ENCODE data around the gene GOLGA6A.
"Not testable (repeated sequence)": the region's sequence is repeated elsewhere in the genome, so short reads cannot be mapped to it uniquely, and the experiment has no call there.

Gene GOLGA6A

DNA sequence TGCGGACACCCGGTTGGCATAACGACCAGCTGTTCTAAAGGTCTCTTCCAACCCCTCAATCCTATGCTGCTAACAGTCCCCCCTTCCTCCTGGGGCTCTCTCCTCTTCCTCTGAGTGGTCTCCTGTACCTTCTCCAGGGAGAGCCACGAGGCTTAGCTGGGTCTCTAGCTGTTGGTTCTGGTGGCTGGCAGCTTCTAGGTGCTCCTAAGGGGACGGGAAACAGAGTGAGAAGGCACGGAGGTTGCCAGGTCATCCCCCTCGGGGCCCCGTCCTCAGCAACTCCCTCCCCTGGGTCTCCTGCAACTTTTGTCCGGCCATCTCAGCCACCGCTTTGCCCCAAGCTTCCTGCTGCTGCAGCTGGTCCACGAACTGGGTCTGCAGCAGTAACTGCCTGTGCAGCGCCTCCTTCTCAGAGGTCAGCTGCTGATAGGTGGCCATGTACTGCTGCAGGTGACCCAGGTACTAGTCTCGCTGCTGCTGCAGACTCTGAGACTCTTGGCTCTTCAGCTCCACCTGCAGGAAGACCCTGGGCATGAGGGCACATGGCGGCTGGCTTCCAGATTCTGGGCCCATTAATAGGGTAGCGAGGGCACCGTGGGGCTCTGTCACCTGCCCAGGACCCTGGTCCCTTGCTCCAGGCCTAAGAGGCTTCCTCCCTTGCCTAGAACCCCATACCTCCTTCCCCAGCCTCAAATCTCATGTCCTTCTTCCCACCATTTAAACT, 9.6 kb downstream of the GOLGA6A start:
- not testable (repeated sequence) for H3K79me2 ChIP-seq (ENCODE audit: insufficient read depth, low read length)

DNA sequence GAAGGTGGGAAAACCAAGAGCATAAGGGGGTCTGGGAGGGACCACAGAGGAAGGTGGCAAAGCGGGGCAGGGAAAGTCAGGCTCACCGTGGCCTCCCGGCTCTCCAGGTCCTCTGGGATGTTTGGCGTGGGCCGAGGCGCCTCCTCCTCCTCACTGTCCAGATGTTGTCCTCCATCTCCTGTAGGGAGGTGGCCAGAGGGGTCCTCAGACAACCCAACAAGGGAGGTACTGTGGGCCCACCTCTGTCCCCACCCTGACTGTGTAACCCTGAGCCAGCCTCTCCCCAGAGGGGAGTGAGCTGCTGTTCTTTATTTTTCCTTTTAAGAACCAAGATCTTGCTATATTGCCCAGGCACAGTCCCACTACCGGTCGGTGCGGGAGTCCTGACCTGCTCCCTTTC, 10.2 kb downstream of the GOLGA6A start:
- H4K20me1 ChIP-seq (ENCODE audit: insufficient read depth, low read length, poor library complexity, severe bottlenecking); H3K9me2 ChIP-seq (replicated peaks; ENCODE audit: low read depth, low read length); H3K36me3 ChIP-seq (ENCODE audit: insufficient read depth, low read length); H3K4me1 ChIP-seq (ENCODE audit: insufficient read depth, low read length, poor library complexity, severe bottlenecking); H3K4me3 ChIP-seq (ENCODE audit: low read length, poor library complexity, severe bottlenecking); H3K9me3 ChIP-seq (ENCODE audit: insufficient read depth, low read depth, low read length); H3K9ac ChIP-seq (ENCODE audit: low read depth, low read length, poor library complexity, severe bottlenecking); H3K27me3 ChIP-seq (ENCODE audit: insufficient read depth, low read length, poor library complexity, severe bottlenecking); H2AFZ ChIP-seq (ENCODE audit: low read length); H3F3A ChIP-seq (ENCODE audit: low read depth); H3K79me2 ChIP-seq (ENCODE audit: insufficient read depth, low read length); H3K4me2 ChIP-seq (ENCODE audit: low read depth, low read length, poor library complexity, severe bottlenecking): not testable (repeated sequence)

More for the DNA sequence above, 9.6 kb downstream of the GOLGA6A start:
- TF ChIP-seq, protein P1, sequence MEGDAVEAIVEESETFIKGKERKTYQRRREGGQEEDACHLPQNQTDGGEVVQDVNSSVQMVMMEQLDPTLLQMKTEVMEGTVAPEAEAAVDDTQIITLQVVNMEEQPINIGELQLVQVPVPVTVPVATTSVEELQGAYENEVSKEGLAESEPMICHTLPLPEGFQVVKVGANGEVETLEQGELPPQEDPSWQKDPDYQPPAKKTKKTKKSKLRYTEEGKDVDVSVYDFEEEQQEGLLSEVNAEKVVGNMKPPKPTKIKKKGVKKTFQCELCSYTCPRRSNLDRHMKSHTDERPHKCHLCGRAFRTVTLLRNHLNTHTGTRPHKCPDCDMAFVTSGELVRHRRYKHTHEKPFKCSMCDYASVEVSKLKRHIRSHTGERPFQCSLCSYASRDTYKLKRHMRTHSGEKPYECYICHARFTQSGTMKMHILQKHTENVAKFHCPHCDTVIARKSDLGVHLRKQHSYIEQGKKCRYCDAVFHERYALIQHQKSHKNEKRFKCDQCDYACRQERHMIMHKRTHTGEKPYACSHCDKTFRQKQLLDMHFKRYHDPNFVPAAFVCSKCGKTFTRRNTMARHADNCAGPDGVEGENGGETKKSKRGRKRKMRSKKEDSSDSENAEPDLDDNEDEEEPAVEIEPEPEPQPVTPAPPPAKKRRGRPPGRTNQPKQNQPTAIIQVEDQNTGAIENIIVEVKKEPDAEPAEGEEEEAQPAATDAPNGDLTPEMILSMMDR (conservative IDR thresholded peaks at IDR 0.05; ENCODE audit: low read length) = peak; percentile 21; the same call in 1 of the 2 replicates
- not testable (repeated sequence) for H3K27me3 ChIP-seq (ENCODE audit: insufficient read depth, low read length, poor library complexity, severe bottlenecking); H3K9ac ChIP-seq (ENCODE audit: low read depth, low read length, poor library complexity, severe bottlenecking); H3K9me2 ChIP-seq (replicated peaks; ENCODE audit: low read depth, low read length); H3K4me3 ChIP-seq (ENCODE audit: low read length, poor library complexity, severe bottlenecking); H3K4me2 ChIP-seq (ENCODE audit: low read depth, low read length, poor library complexity, severe bottlenecking); H3F3A ChIP-seq (ENCODE audit: low read depth); H4K20me1 ChIP-seq (ENCODE audit: insufficient read depth, low read length, poor library complexity, severe bottlenecking); H2AFZ ChIP-seq (ENCODE audit: low read length); H3K4me1 ChIP-seq (ENCODE audit: insufficient read depth, low read length, poor library complexity, severe bottlenecking); H3K9me3 ChIP-seq (ENCODE audit: insufficient read depth, low read depth, low read length); H3K36me3 ChIP-seq (ENCODE audit: insufficient read depth, low read length)

DNA sequence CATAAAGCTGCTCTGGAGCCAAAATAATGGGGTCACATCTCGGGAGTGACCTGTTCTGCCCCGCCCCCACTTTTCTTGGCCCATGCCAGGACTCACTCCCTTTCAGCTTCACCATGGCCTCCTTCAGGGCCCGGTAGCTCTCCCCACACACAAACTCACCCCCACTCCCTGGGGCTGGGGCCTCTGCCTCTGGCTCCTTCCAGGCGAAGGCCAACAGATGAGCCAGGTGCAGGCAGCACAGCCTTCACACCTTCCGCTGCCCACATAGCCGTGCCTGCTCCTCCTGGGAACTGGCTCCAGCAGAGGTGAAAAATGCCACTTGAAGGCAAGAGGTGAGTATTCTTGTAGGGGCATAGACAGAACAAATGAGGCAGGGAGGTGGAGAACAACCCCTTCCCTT, 10.7 kb downstream of the GOLGA6A start:
- H3F3A ChIP-seq (ENCODE audit: low read depth); H3K9me2 ChIP-seq (replicated peaks; ENCODE audit: low read depth, low read length); H3K4me2 ChIP-seq (ENCODE audit: low read depth, low read length, poor library complexity, severe bottlenecking); H3K4me3 ChIP-seq (ENCODE audit: low read length, poor library complexity, severe bottlenecking); H3K9ac ChIP-seq (ENCODE audit: low read depth, low read length, poor library complexity, severe bottlenecking); H3K36me3 ChIP-seq (ENCODE audit: insufficient read depth, low read length); H3K79me2 ChIP-seq (ENCODE audit: insufficient read depth, low read length); H3K9me3 ChIP-seq (ENCODE audit: insufficient read depth, low read depth, low read length); H3K27me3 ChIP-seq (ENCODE audit: insufficient read depth, low read length, poor library complexity, severe bottlenecking); H4K20me1 ChIP-seq (ENCODE audit: insufficient read depth, low read length, poor library complexity, severe bottlenecking); H2AFZ ChIP-seq (ENCODE audit: low read length); H3K4me1 ChIP-seq (ENCODE audit: insufficient read depth, low read length, poor library complexity, severe bottlenecking): not testable (repeated sequence)

DNA sequence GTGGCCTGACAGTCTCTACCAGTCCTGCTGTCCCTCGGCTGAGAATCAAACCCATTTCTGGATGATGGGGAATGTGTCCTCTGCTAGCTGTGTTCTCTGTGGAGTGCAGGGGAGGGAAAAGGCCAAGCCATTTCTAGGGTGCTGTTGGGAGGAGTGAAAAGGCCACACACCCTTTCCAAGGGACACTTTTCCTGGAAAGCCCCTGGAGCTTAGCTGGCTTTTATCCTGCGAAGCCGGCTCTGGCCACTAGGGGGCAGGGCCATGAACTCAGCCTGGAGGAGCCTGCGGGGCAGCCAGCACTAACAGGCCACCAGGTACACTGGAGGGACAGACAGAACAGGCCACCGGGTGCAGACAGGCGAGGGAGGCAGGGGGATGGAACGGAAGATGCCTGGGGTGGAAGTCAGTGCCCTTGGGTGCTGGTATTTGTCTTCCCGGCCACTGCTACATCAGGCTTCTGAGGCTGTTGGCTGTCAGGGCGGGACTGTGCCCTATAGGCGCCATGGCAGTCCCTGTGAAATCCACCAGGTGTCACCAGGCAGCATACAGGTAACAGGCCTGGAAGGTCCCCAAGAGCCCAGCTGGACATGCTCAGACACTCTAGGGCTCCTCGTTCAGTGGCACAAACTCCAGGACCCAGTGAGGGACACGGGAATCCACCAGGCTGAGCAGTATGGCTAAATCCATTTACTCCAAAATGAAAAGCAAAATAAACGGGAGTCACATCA, 16.5 kb downstream of the GOLGA6A start:
- not testable (repeated sequence) for H4K20me1 ChIP-seq (ENCODE audit: insufficient read depth, low read length, poor library complexity, severe bottlenecking); H3K79me2 ChIP-seq (ENCODE audit: insufficient read depth, low read length); H3K4me1 ChIP-seq (ENCODE audit: insufficient read depth, low read length, poor library complexity, severe bottlenecking); H3K4me3 ChIP-seq (ENCODE audit: low read length, poor library complexity, severe bottlenecking); H2AFZ ChIP-seq (ENCODE audit: low read length); H3K9ac ChIP-seq (ENCODE audit: low read depth, low read length, poor library complexity, severe bottlenecking); H3K36me3 ChIP-seq (ENCODE audit: insufficient read depth, low read length); H3K9me3 ChIP-seq (ENCODE audit: insufficient read depth, low read depth, low read length); H3F3A ChIP-seq (ENCODE audit: low read depth); H3K4me2 ChIP-seq (ENCODE audit: low read depth, low read length, poor library complexity, severe bottlenecking); H3K9me2 ChIP-seq (replicated peaks; ENCODE audit: low read depth, low read length); H3K27me3 ChIP-seq (ENCODE audit: insufficient read depth, low read length, poor library complexity, severe bottlenecking)
- TF ChIP-seq, protein P1 (conservative IDR thresholded peaks at IDR 0.05; ENCODE audit: low read length) = peak; percentile 22

DNA sequence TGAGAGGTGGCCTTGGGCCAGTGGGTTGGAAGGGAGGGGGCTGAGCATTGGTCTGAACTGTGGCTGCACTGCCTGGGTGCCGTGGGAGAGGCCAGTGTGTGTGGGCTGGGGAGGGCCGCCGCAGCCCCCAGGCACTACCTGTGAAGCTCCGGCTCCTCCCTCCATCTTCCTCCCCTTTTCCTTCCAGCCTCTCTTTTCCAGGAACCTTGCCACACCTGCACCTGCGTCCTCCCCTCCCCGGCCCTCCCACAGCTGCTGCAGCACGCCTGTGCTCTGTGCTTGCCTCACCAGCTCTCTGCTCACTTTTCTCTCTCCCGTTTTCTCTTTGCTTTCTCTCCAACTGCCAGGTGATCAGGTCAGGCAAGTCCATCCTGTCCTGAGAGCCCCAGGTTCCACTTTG, 17.5 kb downstream of the GOLGA6A start:
- not testable (repeated sequence) for H3K4me2 ChIP-seq (ENCODE audit: low read depth, low read length, poor library complexity, severe bottlenecking); H3K4me1 ChIP-seq (ENCODE audit: insufficient read depth, low read length, poor library complexity, severe bottlenecking); H3K79me2 ChIP-seq (ENCODE audit: insufficient read depth, low read length); H3K9me3 ChIP-seq (ENCODE audit: insufficient read depth, low read depth, low read length); H3K4me3 ChIP-seq (ENCODE audit: low read length, poor library complexity, severe bottlenecking); H3K9ac ChIP-seq (ENCODE audit: low read depth, low read length, poor library complexity, severe bottlenecking); H3F3A ChIP-seq (ENCODE audit: low read depth); H2AFZ ChIP-seq (ENCODE audit: low read length); H3K36me3 ChIP-seq (ENCODE audit: insufficient read depth, low read length); H3K27me3 ChIP-seq (ENCODE audit: insufficient read depth, low read length, poor library complexity, severe bottlenecking); H3K9me2 ChIP-seq (replicated peaks; ENCODE audit: low read depth, low read length); H4K20me1 ChIP-seq (ENCODE audit: insufficient read depth, low read length, poor library complexity, severe bottlenecking)

DNA sequence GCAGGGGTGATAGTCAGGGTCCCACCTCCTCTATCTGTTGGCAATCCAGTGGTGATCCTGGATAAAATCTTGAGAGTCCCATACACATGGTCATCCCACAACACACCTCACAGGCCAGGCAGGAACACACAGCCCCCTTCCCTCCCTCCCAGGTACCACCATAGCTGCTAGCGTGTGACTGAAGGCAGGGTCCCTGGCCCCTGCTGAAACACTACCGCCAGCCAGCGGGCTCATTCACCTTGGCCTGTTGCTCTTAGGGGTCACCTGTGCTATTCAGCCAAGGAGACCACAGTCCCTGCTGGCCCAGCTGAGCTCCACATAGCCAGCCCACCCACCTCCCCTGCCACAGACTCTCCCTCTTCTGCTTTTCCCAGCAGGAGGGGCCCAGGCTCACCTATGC, 18.2 kb downstream of the GOLGA6A start:
- H2AFZ ChIP-seq (ENCODE audit: low read length) = not testable (repeated sequence)

More for the DNA sequence above, 18.2 kb downstream of the GOLGA6A start:
- not testable (repeated sequence) for H3F3A ChIP-seq (ENCODE audit: low read depth); H3K4me1 ChIP-seq (ENCODE audit: insufficient read depth, low read length, poor library complexity, severe bottlenecking); H3K27me3 ChIP-seq (ENCODE audit: insufficient read depth, low read length, poor library complexity, severe bottlenecking); H3K79me2 ChIP-seq (ENCODE audit: insufficient read depth, low read length); H3K36me3 ChIP-seq (ENCODE audit: insufficient read depth, low read length); H4K20me1 ChIP-seq (ENCODE audit: insufficient read depth, low read length, poor library complexity, severe bottlenecking); H3K4me3 ChIP-seq (ENCODE audit: low read length, poor library complexity, severe bottlenecking); H3K4me2 ChIP-seq (ENCODE audit: low read depth, low read length, poor library complexity, severe bottlenecking); H3K9me2 ChIP-seq (replicated peaks; ENCODE audit: low read depth, low read length); H3K9me3 ChIP-seq (ENCODE audit: insufficient read depth, low read depth, low read length); H3K9ac ChIP-seq (ENCODE audit: low read depth, low read length, poor library complexity, severe bottlenecking)

Measured in Loucy (cell line).